ENCODE measurements around the gene UBE2J2. TPM values are rescaled to one million over a fixed set of nuclear protein-coding genes. Genes with fewer than 3 reads are reported as not detected.

The UBE2J2 gene
- total and polyA plus RNA-seq, 2 of the 8 experiments (the other 6 are each of a cell fraction or from before 2014, with no cell fraction given) = 33.6 to 67.9 TPM

GRCh38 chr1:1204998-1205768, 68.5 kb downstream of the UBE2J2 start:
- H2BK120ac ChIP-seq (replicated peaks; ENCODE audit: low read depth, low read length) = no peak overlapping the region
- no peak overlapping the region for H3K4me3 ChIP-seq (ENCODE audit: extremely low read depth in 1 of 4, insufficient read depth in 2 of 4, low read depth in 3 of 4, low read length in 4 of 4)
- H4K8ac ChIP-seq (ENCODE audit: extremely low read depth, insufficient read depth, low read length) = no peak overlapping the region; the same call in 1 of the 2 replicates
- H3K4me2 ChIP-seq (ENCODE audit: insufficient read depth in 1 of 2, low read depth in 2 of 2, low read length in 2 of 2) = peak overlapping the region in 1 of 2 experiments; percentile 67; a peak in 2 of 4 replicates
- H3K18ac ChIP-seq (ENCODE audit: extremely low read depth, low read length) = no peak overlapping the region
- no peak overlapping the region for H3K27ac ChIP-seq (ENCODE audit: low read depth, low read length)
- no peak overlapping the region for H2BK15ac ChIP-seq (ENCODE audit: low read length)
- H3K36me3 ChIP-seq (ENCODE audit: control insufficient read depth in 2 of 4, insufficient read depth in 4 of 4, low read length in 3 of 4) = no peaks in the 10 kb centered on the region
- no peak overlapping the region for H3K9ac ChIP-seq (replicated peaks in 1 of 4; ENCODE audit: extremely low read depth in 1 of 4, low read depth in 3 of 4, low read length in 3 of 4)
- no peaks in the 10 kb centered on the region for H4K20me1 ChIP-seq (replicated peaks in 1 of 2; ENCODE audit: control insufficient read depth in 1 of 2, insufficient read depth in 2 of 2, low read length in 2 of 2)
- H3K9me3 ChIP-seq (ENCODE audit: insufficient read depth in 2 of 2, low read depth in 1 of 2, low read length in 1 of 2) = no peaks in the 10 kb centered on the region
- POLR2A ChIA-PET (ENCODE audit: partially characterized antibody) = interaction anchor here (0.8 kb wide), 1 partner anchor 37 kb away, joined by 3 read pairs; no protein-coding TSS in a partner anchor
- H3K79me2 ChIP-seq (ENCODE audit: control insufficient read depth in 1 of 2, insufficient read depth in 2 of 2, low read length in 2 of 2) = no peaks in the 10 kb centered on the region
- 88% methylated on average over 17 of the region's 19 CpGs; no CpG with 5 or more reads in 1 of the 2 experiments for WGBS, 2 experiments (ENCODE audit: extremely low coverage in 1 of 2, insufficient coverage in 1 of 2, insufficient read length in 1 of 2, insufficient replicate concordance in 2 of 2, low coverage in 1 of 2, low lambda C conversion rate in 2 of 2, missing lambda C conversion rate in 1 of 2)
- no peak overlapping the region for H4K5ac ChIP-seq (ENCODE audit: insufficient read length, low read depth, low read length)
- no peak overlapping the region for H2BK12ac ChIP-seq (ENCODE audit: low read depth, low read length)
- H3K56ac ChIP-seq (replicated peaks; ENCODE audit: insufficient read length, low read depth, low read length) = no peak overlapping the region
- no peak overlapping the region for H2BK5ac ChIP-seq (ENCODE audit: low read depth, low read length)
- DNase-seq (ENCODE audit: low read depth in 1 of 2, low spot score in 2 of 2) (no peak), FAIRE-seq (no peak)
- H4K91ac ChIP-seq (replicated peaks; ENCODE audit: insufficient read length, low read length) = no peak overlapping the region
- H3K23me2 ChIP-seq (ENCODE audit: low read depth, low read length) = peaks cover 8% of the 10 kb centered on the region; the same call in 1 of the 2 replicates
- no peak overlapping the region for H2BK20ac ChIP-seq (ENCODE audit: low read length)
- no peaks in the 10 kb centered on the region for H3K79me1 ChIP-seq (ENCODE audit: low read depth, low read length)
- peaks cover 0 to 16% (median 6%) of the 10 kb centered on the region in 4 experiments; a peak in 6 of 7 replicates for H3K4me1 ChIP-seq (replicated peaks in 1 of 4; ENCODE audit: control insufficient read depth in 3 of 4, insufficient read depth in 4 of 4, low read length in 3 of 4)
- H3K14ac ChIP-seq (ENCODE audit: insufficient read length) = no peak overlapping the region
- H2AFZ ChIP-seq (ENCODE audit: low read length) = no peak overlapping the region
- CTCF ChIA-PET (ENCODE audit: partially characterized antibody) = interaction anchor here (0.6 to 1.9 kb wide), 14 partner anchors 10 to 167 kb away, joined by 3 to 5 read pairs (median 3); no protein-coding TSS in a partner anchor
- H3K23ac ChIP-seq (ENCODE audit: insufficient read length) = no peak overlapping the region
- peaks cover 2 to 19% (median 17%) of the 10 kb centered on the region in 4 experiments for H3K27me3 ChIP-seq (replicated peaks in 1 of 4; ENCODE audit: control insufficient read depth in 3 of 4, extremely low read depth in 1 of 4, insufficient read depth in 3 of 4, low read length in 3 of 4)
- peak overlapping the region; percentile 19; the same call in 1 of the 2 replicates for H2AK5ac ChIP-seq (ENCODE audit: low read depth, low read length)
- TF ChIP-seq NRF1 (IDR thresholded peaks at IDR 0.05; ENCODE audit: low read depth, low read length) (no peak), TCF12 (IDR thresholded peaks at IDR 0.05; ENCODE audit: low read depth, low read length) (no peak), ZNF274 (IDR thresholded peaks at IDR 0.05; ENCODE audit: borderline replicate concordance, extremely low read depth, low read length) (no peak), POLR2A (IDR thresholded peaks at IDR 0.05; ENCODE audit: control extremely low read depth in 1 of 2, low read depth in 2 of 2, low read length in 2 of 2) (no peak), CHD2 (IDR thresholded peaks at IDR 0.05; ENCODE audit: low read length) (no peak), SP2 (IDR thresholded peaks at IDR 0.05; ENCODE audit: low read length) (no peak), RAD21 (IDR thresholded peaks at IDR 0.05 in 1 of 2, conservative IDR thresholded peaks at IDR 0.05 in 1 of 2; ENCODE audit: low read depth in 2 of 2, low read length in 2 of 2) (no peak), SUZ12 (IDR thresholded peaks at IDR 0.05; ENCODE audit: low read length) (no peak), NANOG (IDR thresholded peaks at IDR 0.05; ENCODE audit: insufficient read depth, low read depth, low read length, poor library complexity, severe bottlenecking) (no peak), CHD1 (IDR thresholded peaks at IDR 0.05; ENCODE audit: low read depth, low read length) (no peak)
- no peak overlapping the region for H3K4ac ChIP-seq (replicated peaks; ENCODE audit: insufficient read length, low read depth, low read length)

Measured in H1 (cell line).